ENCODE measurements around the gene B3GNT3. TPM values are rescaled to one million over a fixed set of nuclear protein-coding genes. Genes with fewer than 3 reads are reported as not detected.

B3GNT3 gene
- total and polyA plus RNA-seq, 2 donors (not counting 1 experiment from before 2014, with no cell fraction given): not detected

GRCh38 chr19:17790059-17790780 is 4.7 kb upstream of the B3GNT3 start:
- no peak overlapping the region for H3K4me3 ChIP-seq (replicated peaks in 1 of 4; ENCODE audit: control extremely low read depth in 1 of 4, insufficient read depth in 1 of 4, low read depth in 3 of 4, low read length in 4 of 4)
- no peaks in the 10 kb centered on the region for H3K79me2 ChIP-seq (ENCODE audit: control insufficient read depth, insufficient read depth, low read length)
- no peak overlapping the region for H3K9ac ChIP-seq (ENCODE audit: insufficient read depth, low read length)
- no peak for DNase-seq (ENCODE audit: low read depth in 2 of 2)
- H3K4me2 ChIP-seq (ENCODE audit: extremely low read depth, insufficient read depth, low read length): no peak overlapping the region
- TF ChIP-seq EZH2 (IDR thresholded peaks at IDR 0.05; ENCODE audit: low read length, missing control alignments) (no peak), CTCF (conservative IDR thresholded peaks at IDR 0.05 in 1 of 2, IDR thresholded peaks at IDR 0.05 in 1 of 2; ENCODE audit: low read depth in 1 of 2, low read length in 2 of 2) (no peak)
- no peaks in the 10 kb centered on the region for H4K20me1 ChIP-seq (ENCODE audit: control insufficient read depth, extremely low read depth, insufficient read depth, low read length)
- peaks cover 15% of the 10 kb centered on the region for H3K27me3 ChIP-seq (ENCODE audit: control insufficient read depth, insufficient read depth, low read length)
- no peaks in the 10 kb centered on the region for H3K9me3 ChIP-seq (ENCODE audit: control insufficient read depth, insufficient read depth, low read depth, low read length)
- H2AFZ ChIP-seq (ENCODE audit: low read length): no peak overlapping the region
- no peaks in the 10 kb centered on the region for H3K4me1 ChIP-seq (ENCODE audit: control insufficient read depth, extremely low read depth, insufficient read depth, low read length)
- no peak overlapping the region for H3K27ac ChIP-seq (ENCODE audit: insufficient read depth, low read length)
- no peaks in the 10 kb centered on the region for H3K36me3 ChIP-seq (ENCODE audit: control insufficient read depth, insufficient read depth, low read length)

- Histone ChIP-seq H3K27me3 (ENCODE audit: control insufficient read depth, insufficient read depth, low read length) (peaks cover 20% of the 10 kb centered on the region), H2AFZ (ENCODE audit: low read length) (no peak overlapping the region)
Measured at GRCh38 chr19:17794412-17794730, 567 bp upstream of the B3GNT3 start.

GRCh38 chr19:17795495-17795856 is 538 bp downstream of the B3GNT3 start:
- TF ChIP-seq CTCF (conservative IDR thresholded peaks at IDR 0.05 in 1 of 2, IDR thresholded peaks at IDR 0.05 in 1 of 2; ENCODE audit: low read depth in 1 of 2, low read length in 2 of 2): no peak
- TF ChIP-seq EZH2 (IDR thresholded peaks at IDR 0.05; ENCODE audit: low read length, missing control alignments): no peak
- Histone ChIP-seq H3K9ac (ENCODE audit: insufficient read depth, low read length) (no peak overlapping the region), H3K36me3 (ENCODE audit: control insufficient read depth, insufficient read depth, low read length) (no peaks in the 10 kb centered on the region), H3K4me2 (ENCODE audit: extremely low read depth, insufficient read depth, low read length) (no peak overlapping the region), H3K4me3 (replicated peaks in 1 of 4; ENCODE audit: control extremely low read depth in 1 of 4, insufficient read depth in 1 of 4, low read depth in 3 of 4, low read length in 4 of 4) (no peak overlapping the region), H3K79me2 (ENCODE audit: control insufficient read depth, insufficient read depth, low read length) (no peaks in the 10 kb centered on the region), H3K4me1 (ENCODE audit: control insufficient read depth, extremely low read depth, insufficient read depth, low read length) (no peaks in the 10 kb centered on the region), H4K20me1 (ENCODE audit: control insufficient read depth, extremely low read depth, insufficient read depth, low read length) (no peaks in the 10 kb centered on the region), H3K27me3 (ENCODE audit: control insufficient read depth, insufficient read depth, low read length) (peaks cover 20% of the 10 kb centered on the region), H3K27ac (ENCODE audit: insufficient read depth, low read length) (no peak overlapping the region), H2AFZ (ENCODE audit: low read length) (no peak overlapping the region), H3K9me3 (ENCODE audit: control insufficient read depth, insufficient read depth, low read depth, low read length) (no peaks in the 10 kb centered on the region)
- no peak for DNase-seq (ENCODE audit: low read depth in 2 of 2)

More at GRCh38 chr19:17794412-17794730, 567 bp upstream of the B3GNT3 start:
- TF ChIP-seq CTCF (conservative IDR thresholded peaks at IDR 0.05 in 1 of 2, IDR thresholded peaks at IDR 0.05 in 1 of 2; ENCODE audit: low read depth in 1 of 2, low read length in 2 of 2) (no peak), EZH2 (IDR thresholded peaks at IDR 0.05; ENCODE audit: low read length, missing control alignments) (no peak)
- H3K4me2 ChIP-seq (ENCODE audit: extremely low read depth, insufficient read depth, low read length): no peak overlapping the region
- H3K9me3 ChIP-seq (ENCODE audit: control insufficient read depth, insufficient read depth, low read depth, low read length): no peaks in the 10 kb centered on the region
- H4K20me1 ChIP-seq (ENCODE audit: control insufficient read depth, extremely low read depth, insufficient read depth, low read length): no peaks in the 10 kb centered on the region
- H3K4me3 ChIP-seq (replicated peaks in 1 of 4; ENCODE audit: control extremely low read depth in 1 of 4, insufficient read depth in 1 of 4, low read depth in 3 of 4, low read length in 4 of 4): no peak overlapping the region
- DNase-seq (ENCODE audit: low read depth in 2 of 2): no peak
- no peaks in the 10 kb centered on the region for H3K36me3 ChIP-seq (ENCODE audit: control insufficient read depth, insufficient read depth, low read length)
- no peaks in the 10 kb centered on the region for H3K79me2 ChIP-seq (ENCODE audit: control insufficient read depth, insufficient read depth, low read length)
- H3K27ac ChIP-seq (ENCODE audit: insufficient read depth, low read length): no peak overlapping the region
- no peak overlapping the region for H3K9ac ChIP-seq (ENCODE audit: insufficient read depth, low read length)
- H3K4me1 ChIP-seq (ENCODE audit: control insufficient read depth, extremely low read depth, insufficient read depth, low read length): no peaks in the 10 kb centered on the region

Data from fibroblast of lung (primary cell).